Muscle of leg (tissue), 11 donors: ENCODE data around the gene FBXL16. TPM values are rescaled to one million over a fixed set of nuclear protein-coding genes. Genes with fewer than 3 reads are reported as not detected.

Source experiments
- DNase-seq: peaks from one replicate; pipeline ENCODE4 v3.0.0; 2013
- H3K27ac ChIP-seq: one replicate; pipeline ENCODE4 v1.5.1; 2013; ENCODE audit warnings: mild to moderate bottlenecking, low read length, control low read depth
- H3K27me3 ChIP-seq: one replicate; pipeline ENCODE4 v1.6.1; 2013; ENCODE audit warnings: low read length; ENCODE audit not compliant: control insufficient read depth, insufficient read depth
- H3K36me3 ChIP-seq: one replicate; pipeline ENCODE4 v1.6.1; 2013; ENCODE audit warnings: low read length; ENCODE audit not compliant: control insufficient read depth, insufficient read depth
- H3K4me1 ChIP-seq: one replicate; pipeline ENCODE4 v1.6.1; 2013; ENCODE audit warnings: low read length; ENCODE audit not compliant: control insufficient read depth, insufficient read depth
- H3K4me3 ChIP-seq: one replicate; pipeline ENCODE4 v1.5.1; 2013; ENCODE audit warnings: low read length, control low read depth
- H3K9me3 ChIP-seq: replicated peaks from 2 replicates; pipeline ENCODE4 v1.6.1; 2013; ENCODE audit warnings: low read depth, low read length; ENCODE audit not compliant: control insufficient read depth
- WGBS: methylation state at CpG from one replicate; pipeline ENCODE4 v1.1.5; 2013; ENCODE audit warnings: missing lambda C conversion rate; ENCODE audit not compliant: insufficient coverage; 5-methylcytosine and 5-hydroxymethylcytosine counted together
- polyA plus RNA-seq, 8 donors: library from polyadenylated mRNA; unstranded; fragments of 120-200 nt; gene quantifications; one replicate each; pipeline versions ENCODE4 v1.2.1 to v1.2.3, GENCODE V29; 2013; ENCODE audit warnings: inconsistent platforms in 1 of 8, low replicate concordance in 1 of 8; ENCODE audit not compliant: insufficient read length in 8 of 8, insufficient read depth in 1 of 8
- total RNA-seq: library from RNA; stranded (reverse); fragments of 120-200 nt; gene quantifications from one replicate; pipeline ENCODE4 v1.2.4, GENCODE V29; 2013

FBXL16 gene
- total and polyA plus RNA-seq, 9 donors = 0.18 to 0.87 (median 0.42) TPM; not detected in 1

GRCh38 chr16:681746-682427 is 23.7 kb downstream of the FBXL16 start:
- no peak overlapping the region for H3K27ac ChIP-seq
- H3K36me3 ChIP-seq = peaks cover 43% of the 10 kb centered on the region
- H3K9me3 ChIP-seq = no peaks in the 10 kb centered on the region
- peaks cover 44% of the 10 kb centered on the region for H3K4me1 ChIP-seq
- no peak for DNase-seq
- H3K27me3 ChIP-seq = peaks cover 13% of the 10 kb centered on the region
- WGBS = 84% methylated on average over 19 of the region's 28 CpGs
- H3K4me3 ChIP-seq = no peak overlapping the region

GRCh38 chr16:680967-681745 is 24.4 kb downstream of the FBXL16 start:
- Histone ChIP-seq H3K27ac (peak overlapping the region; percentile 62), H3K27me3 (peaks cover 17% of the 10 kb centered on the region), H3K4me1 (peaks cover 44% of the 10 kb centered on the region), H3K36me3 (peaks cover 35% of the 10 kb centered on the region), H3K4me3 (peak overlapping the region; percentile 77), H3K9me3 (no peaks in the 10 kb centered on the region)
- 43% methylated on average over 39 of the region's 44 CpGs for WGBS
- no peak for DNase-seq

- WGBS = under 1% methylated on average over 32 of the region's 38 CpGs
- Histone ChIP-seq H3K36me3 (peaks cover 30% of the 10 kb centered on the region), H3K4me1 (peaks cover 49% of the 10 kb centered on the region), H3K27ac (peak overlapping the region; percentile 62), H3K27me3 (peaks cover 22% of the 10 kb centered on the region), H3K9me3 (no peaks in the 10 kb centered on the region), H3K4me3 (peak overlapping the region; percentile 77)
- DNase-seq = no peak
Measured at GRCh38 chr16:680625-680945, 25.0 kb downstream of the FBXL16 start.

- peaks cover 25% of the 10 kb centered on the region for H3K36me3 ChIP-seq
- H3K27ac ChIP-seq = peak within 1 kb of the TSS; percentile 97
- H3K27me3 ChIP-seq = peaks cover 25% of the 10 kb centered on the region
- DNase-seq = peak; percentile 95
- under 1% methylated on average over 74 of the region's 91 CpGs for WGBS
- H3K4me3 ChIP-seq = peak within 1 kb of the TSS; percentile 77
- H3K4me1 ChIP-seq = peaks cover 49% of the 10 kb centered on the region
- no peaks in the 10 kb centered on the region for H3K9me3 ChIP-seq
Measured at GRCh38 chr16:679814-680624, 25.6 kb downstream of the FBXL16 start, which contains the start of gene STUB1. Gene STUB1 (plus strand): TSS chr16:680410. CDS start chr16:680526, 116 bp downstream.

- peak overlapping the region; percentile 49 for H3K4me3 ChIP-seq
- peaks cover 29% of the 10 kb centered on the region for H3K36me3 ChIP-seq
- peak overlapping the region; percentile 80 for H3K27ac ChIP-seq
- H3K27me3 ChIP-seq = peaks cover 29% of the 10 kb centered on the region
- H3K9me3 ChIP-seq = no peaks in the 10 kb centered on the region
- peaks cover 48% of the 10 kb centered on the region for H3K4me1 ChIP-seq
- 21% methylated on average over 40 of the region's 52 CpGs for WGBS
- peak; percentile 85 for DNase-seq
Measured at GRCh38 chr16:678858-679813, 26.5 kb downstream of the FBXL16 start.

GRCh38 chr16:678209-678857 is 27.3 kb downstream of the FBXL16 start:
- WGBS = 65% methylated on average over 18 of the region's 21 CpGs
- no peak for DNase-seq
- H3K27me3 ChIP-seq = peaks cover 29% of the 10 kb centered on the region
- H3K4me3 ChIP-seq = no peak overlapping the region
- peaks cover 34% of the 10 kb centered on the region for H3K36me3 ChIP-seq
- no peak overlapping the region for H3K27ac ChIP-seq
- peaks cover 44% of the 10 kb centered on the region for H3K4me1 ChIP-seq
- no peaks in the 10 kb centered on the region for H3K9me3 ChIP-seq

- peaks cover 34% of the 10 kb centered on the region for H3K36me3 ChIP-seq
- no peak for DNase-seq
- WGBS = 51% methylated on average over 31 of the region's 57 CpGs
- no peaks in the 10 kb centered on the region for H3K9me3 ChIP-seq
- H3K4me3 ChIP-seq = no peak overlapping the region
- H3K4me1 ChIP-seq = peaks cover 38% of the 10 kb centered on the region
- H3K27me3 ChIP-seq = peaks cover 29% of the 10 kb centered on the region
- H3K27ac ChIP-seq = no peak overlapping the region
Measured at GRCh38 chr16:677316-678190, 28.0 kb downstream of the FBXL16 start.

- no peak for DNase-seq
- peaks cover 37% of the 10 kb centered on the region for H3K4me1 ChIP-seq
- H3K36me3 ChIP-seq = peaks cover 34% of the 10 kb centered on the region
- H3K27ac ChIP-seq = no peak overlapping the region
- no peaks in the 10 kb centered on the region for H3K9me3 ChIP-seq
- no peak overlapping the region for H3K4me3 ChIP-seq
- peaks cover 29% of the 10 kb centered on the region for H3K27me3 ChIP-seq
- WGBS = 60% methylated on average over 23 of the region's 23 CpGs
Measured at GRCh38 chr16:676913-677312, 28.7 kb downstream of the FBXL16 start.
